ENCODE results near the gene RRAGC. TPM values are rescaled to one million over a fixed set of nuclear protein-coding genes. Genes with fewer than 3 reads are reported as not detected.

RRAGC gene
- total and polyA plus RNA-seq, 2 of the 13 experiments (the other 11 are each of a cell fraction or from before 2014, with no cell fraction given) = 7.6 to 8.0 TPM

- TF ChIP-seq NFAT5 (CRISPR knock-in tag; IDR thresholded peaks at IDR 0.05) = 0 out of 2 replicates have a peak, but pooled peaks have one; percentile 30
- peak; percentile 99 for TF ChIP-seq USF2 (IDR thresholded peaks at IDR 0.05; ENCODE audit: low read depth, low read length)
- TF ChIP-seq USF2 (CRISPR knock-in tag; IDR thresholded peaks at IDR 0.05; ENCODE audit: borderline replicate concordance) = peak; percentile 97; the same call in 1 of the 2 replicates
- no peak for TF ChIP-seq REXO4 (CRISPR knock-in tag; IDR thresholded peaks at IDR 0.05; ENCODE audit: borderline replicate concordance)
- TF ChIP-seq FOXC1 (CRISPR knock-in tag; IDR thresholded peaks at IDR 0.05; ENCODE audit: borderline replicate concordance) = peak; percentile 68; the same call in 1 of the 2 replicates
- TF ChIP-seq ZBTB39 (CRISPR knock-in tag; IDR thresholded peaks at IDR 0.05) = no peak
- TF ChIP-seq SP5 (CRISPR knock-in tag; IDR thresholded peaks at IDR 0.05; ENCODE audit: borderline replicate concordance, low read depth) = no peak
- peak; percentile 70; the same call in 1 of the 2 replicates for TF ChIP-seq ZNF281 (CRISPR knock-in tag; IDR thresholded peaks at IDR 0.05; ENCODE audit: borderline replicate concordance)
- no peak for TF ChIP-seq ZNF761 (CRISPR knock-in tag; conservative IDR thresholded peaks at IDR 0.05)
- TF ChIP-seq BATF2 (CRISPR knock-in tag; IDR thresholded peaks at IDR 0.05) = no peak
- TF ChIP-seq TMF1 (CRISPR knock-in tag; IDR thresholded peaks at IDR 0.05; ENCODE audit: low read depth) = no peak
- peak; percentile 50 for TF ChIP-seq RARA (CRISPR knock-in tag; IDR thresholded peaks at IDR 0.05)
- TF ChIP-seq GABPB1 (CRISPR knock-in tag; IDR thresholded peaks at IDR 0.05) = peak; percentile 87
Measured at GRCh38 chr1:38859561-38860453, at the start of gene RRAGC (continued).
